SK-N-SH (cell line): ENCODE data around the gene ABHD17C.

ENCODE experiments used
- CTCF ChIP-seq: fragments of 200-600 bp; sonication (generic); IDR thresholded peaks from 2 replicates; pipeline ENCODE4 v1.6.1; 2017; ENCODE audit warnings: antibody characterized with exemption, mild to moderate bottlenecking, moderate library complexity
- EP300 ChIP-seq, 2 experiments: IDR thresholded peaks; 2 replicates each; pipeline versions ENCODE4 v1.4.0 to v1.6.1; 2012; ENCODE audit warnings: borderline replicate concordance in 1 of 2, low read depth in 1 of 2, low read length in 1 of 2
- EZH2phosphoT487 ChIP-seq: fragments of 200-600 bp; sonication (generic); IDR thresholded peaks from 2 replicates; pipeline ENCODE4 v1.6.1; 2017; ENCODE audit warnings: low read depth, mixed run types, mild to moderate bottlenecking, antibody characterized with exemption, moderate library complexity, borderline replicate concordance
- JUND ChIP-seq: IDR thresholded peaks from 2 replicates; pipeline ENCODE4 v1.4.0; 2012
- NRF1 ChIP-seq: IDR thresholded peaks from 2 replicates; pipeline ENCODE4 v1.6.1; 2012; ENCODE audit warnings: low read depth, mild to moderate bottlenecking, low read length
- SMC3 ChIP-seq: IDR thresholded peaks from 2 replicates; pipeline ENCODE4 v1.6.1; 2012; ENCODE audit warnings: low read depth, low read length, improper control_type of control experiment
- TCF12 ChIP-seq: IDR thresholded peaks from 2 replicates; pipeline ENCODE4 v1.4.0; 2012
- YY1 ChIP-seq: IDR thresholded peaks from 2 replicates; pipeline ENCODE4 v1.4.0; 2012; ENCODE audit warnings: low read depth, mild to moderate bottlenecking

- TF ChIP-seq CTCF = no peak
- no peak for TF ChIP-seq EP300 (IDR thresholded peaks at IDR 0.05; ENCODE audit: borderline replicate concordance in 1 of 2, low read depth in 1 of 2, low read length in 1 of 2)
- no peak for TF ChIP-seq NRF1
- no peak for TF ChIP-seq TCF12
- no peak for TF ChIP-seq EZH2phosphoT487
- TF ChIP-seq SMC3 = no peak
- TF ChIP-seq JUND = no peak
- no peak for TF ChIP-seq YY1
These were observed 37.1 kb downstream of the ABHD17C start for GRCh38 chr15:80732167-80732566.
